Psoas muscle (tissue), 8 donors: ENCODE measurements around the gene PRRT2. TPM values are rescaled to one million over a fixed set of nuclear protein-coding genes. Genes with fewer than 3 reads are reported as not detected.

ENCODE experiments used
- ATAC-seq, 4 donors: fragments of 200-7000 bp; cut with Tn5 transposase; one replicate each; pipeline ENCODE4 v1.9.1; 2020; ENCODE audit warnings: moderate library complexity in 3 of 4, mild to moderate bottlenecking in 2 of 4
- DNase-seq, 2 donors: peaks; one replicate each; pipeline ENCODE4 v3.0.0-alpha.2; 2020
- H3K27ac ChIP-seq: fragments of 200-600 bp; one replicate; pipeline ENCODE4 v1.8.0; 2022
- H3K27me3 ChIP-seq, 3 donors: fragments of 200-600 bp in 1 of 3; one replicate each; pipeline versions ENCODE4 v1.6.1 to v1.8.0; 2013 to 2022; ENCODE audit warnings: low read length in 2 of 3, mild to moderate bottlenecking in 2 of 3, moderate library complexity in 1 of 3; ENCODE audit not compliant: insufficient read depth in 3 of 3
- H3K36me3 ChIP-seq, 2 donors: fragments of 200-600 bp in 1 of 2; one replicate each; pipeline versions ENCODE4 v1.6.1 to v1.8.0; 2013 to 2022; ENCODE audit warnings: low read depth in 1 of 2, mild to moderate bottlenecking in 1 of 2, moderate library complexity in 1 of 2; ENCODE audit not compliant: insufficient read depth in 1 of 2
- H3K4me1 ChIP-seq: fragments of 200-600 bp; one replicate; pipeline ENCODE4 v1.8.0; 2022
- H3K4me3 ChIP-seq: fragments of 200-600 bp; one replicate; pipeline ENCODE4 v1.8.0; 2022; ENCODE audit warnings: mild to moderate bottlenecking
- H3K9me3 ChIP-seq: fragments of 200-600 bp; one replicate; pipeline ENCODE4 v1.8.0; 2022
- whole genome bisulfite sequencing, 3 donors: extraction: QIAGEN DNeasy Blood & Tissue Kit; methylation state at CpG; one replicate each; pipeline versions ENCODE4 v1.1.6 to v1.1.7; 2013; 5-methylcytosine and 5-hydroxymethylcytosine counted together
- intact Hi-C, 2 donors: fragments of 100-400 bp; cut with DNase I; formaldehyde crosslinking; loops; one replicate each; pipeline versions ENCODE4 v1.11.0 to v1.14.2; 2022
- polyA plus RNA-seq, 3 donors: library from polyadenylated mRNA; stranded (reverse); fragments of 200-250 nt; gene quantifications; one replicate each; pipeline ENCODE4 v1.2.3, GENCODE V29; 2013
- total RNA-seq, 4 donors: library from RNA; stranded (reverse); fragmentation: NEBNext Ultra II Directional in 2 of 4; extraction: Animal tissue kit (Norgen Biotek cat#: 25700) in 2 of 4; gene quantifications; one replicate each; pipeline versions ENCODE4 v1.2.1 to v1.2.4, GENCODE V29; 2021 to 2023
- TF ChIP-seq, protein P1 (sequence below): fragments of 200-600 bp; IDR thresholded peaks from one replicate; pipeline ENCODE4 v1.8.0; 2022; ENCODE audit warnings: antibody characterized with exemption
- donor health status: healthy with polysubstance abuse.
- donor health status: DM: no; HTN: no; CAD: no; lungs with moderate emphysema.
- donor health status: Bipolar disorder and iron deficiency.
- donor health status: healthy.
- donor health status: DM: yes; HTN: yes; CAD: no.
- donor health status: DM: no; HTN: no; CAD: no.
- donor health status: DM: no; HTN: no; CAD: no.
- donor health status: DM: yes; HTN: yes; CAD: no.

PRRT2 gene
- total and polyA plus RNA-seq, 7 donors: 0.17 to 1.8 (median 0.44) TPM

DNA sequence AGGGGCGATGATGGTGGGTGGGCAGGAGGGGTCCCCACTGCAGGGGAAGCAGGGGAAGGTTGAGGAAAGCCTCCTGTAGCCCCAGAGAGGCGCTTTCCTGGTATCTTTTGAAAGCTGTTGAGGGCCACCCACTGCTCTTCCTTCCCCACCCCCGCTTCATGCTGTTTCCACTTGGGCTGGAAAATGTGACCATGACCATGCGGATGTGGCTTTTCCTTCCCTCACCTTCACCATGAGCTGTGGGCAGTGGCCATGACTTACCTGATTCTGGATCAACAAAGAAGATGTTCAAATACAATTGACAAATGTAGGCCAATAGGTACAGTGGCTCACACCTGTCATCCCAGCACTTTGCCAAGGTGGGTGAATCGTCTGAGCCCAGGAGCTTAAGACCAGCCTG, 22.1 kb downstream of the PRRT2 start:
- peaks cover 4 to 82% of the 10 kb centered on the region in 2 donors for H3K36me3 ChIP-seq
- DNase-seq (no peak), ATAC-seq (no peak)
- no peak overlapping the region for H3K4me3 ChIP-seq
- H3K27ac ChIP-seq: no peak overlapping the region
- H3K9me3 ChIP-seq: no peaks in the 10 kb centered on the region
- 88 to 91% (median 89%) methylated on average over 5 of the region's 5 CpGs for WGBS, 3 donors
- no peaks in the 10 kb centered on the region for H3K27me3 ChIP-seq
- no peaks in the 10 kb centered on the region for H3K4me1 ChIP-seq
- intact Hi-C loops: no loop called here
- TF ChIP-seq, protein P1, sequence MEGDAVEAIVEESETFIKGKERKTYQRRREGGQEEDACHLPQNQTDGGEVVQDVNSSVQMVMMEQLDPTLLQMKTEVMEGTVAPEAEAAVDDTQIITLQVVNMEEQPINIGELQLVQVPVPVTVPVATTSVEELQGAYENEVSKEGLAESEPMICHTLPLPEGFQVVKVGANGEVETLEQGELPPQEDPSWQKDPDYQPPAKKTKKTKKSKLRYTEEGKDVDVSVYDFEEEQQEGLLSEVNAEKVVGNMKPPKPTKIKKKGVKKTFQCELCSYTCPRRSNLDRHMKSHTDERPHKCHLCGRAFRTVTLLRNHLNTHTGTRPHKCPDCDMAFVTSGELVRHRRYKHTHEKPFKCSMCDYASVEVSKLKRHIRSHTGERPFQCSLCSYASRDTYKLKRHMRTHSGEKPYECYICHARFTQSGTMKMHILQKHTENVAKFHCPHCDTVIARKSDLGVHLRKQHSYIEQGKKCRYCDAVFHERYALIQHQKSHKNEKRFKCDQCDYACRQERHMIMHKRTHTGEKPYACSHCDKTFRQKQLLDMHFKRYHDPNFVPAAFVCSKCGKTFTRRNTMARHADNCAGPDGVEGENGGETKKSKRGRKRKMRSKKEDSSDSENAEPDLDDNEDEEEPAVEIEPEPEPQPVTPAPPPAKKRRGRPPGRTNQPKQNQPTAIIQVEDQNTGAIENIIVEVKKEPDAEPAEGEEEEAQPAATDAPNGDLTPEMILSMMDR: no peak

DNA sequence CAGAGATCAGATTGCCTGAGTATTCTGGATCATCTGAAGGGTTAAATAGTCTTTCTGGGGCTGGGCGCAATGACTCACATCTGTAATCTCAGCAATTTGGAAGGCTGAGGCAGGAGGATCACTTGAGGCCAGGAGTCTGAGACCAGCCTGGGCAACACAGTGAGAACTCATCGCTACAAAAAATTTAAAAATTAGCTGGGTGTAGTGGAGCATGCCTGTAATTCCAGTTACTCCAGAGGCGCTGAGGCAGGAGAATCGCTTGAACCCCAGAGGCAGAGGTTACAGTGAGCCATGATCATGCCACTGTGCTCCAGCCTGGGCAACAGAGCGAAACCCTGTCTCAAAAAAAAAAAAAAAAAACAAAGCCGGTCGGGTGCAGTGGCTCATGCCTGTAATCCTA, 23.9 kb downstream of the PRRT2 start:
- no peaks in the 10 kb centered on the region for H3K4me1 ChIP-seq
- TF ChIP-seq, protein P1: no peak
- peaks cover 4 to 94% of the 10 kb centered on the region in 2 donors for H3K36me3 ChIP-seq
- ATAC-seq (no peak), DNase-seq (no peak)
- intact Hi-C loops: no loop called here
- H3K9me3 ChIP-seq: no peaks in the 10 kb centered on the region
- 83 to 89% (median 86%) methylated on average over 7 of the region's 7 CpGs for WGBS, 3 donors
- no peaks in the 10 kb centered on the region for H3K27me3 ChIP-seq
- H3K27ac ChIP-seq: no peak overlapping the region
- H3K4me3 ChIP-seq: no peak overlapping the region

DNA sequence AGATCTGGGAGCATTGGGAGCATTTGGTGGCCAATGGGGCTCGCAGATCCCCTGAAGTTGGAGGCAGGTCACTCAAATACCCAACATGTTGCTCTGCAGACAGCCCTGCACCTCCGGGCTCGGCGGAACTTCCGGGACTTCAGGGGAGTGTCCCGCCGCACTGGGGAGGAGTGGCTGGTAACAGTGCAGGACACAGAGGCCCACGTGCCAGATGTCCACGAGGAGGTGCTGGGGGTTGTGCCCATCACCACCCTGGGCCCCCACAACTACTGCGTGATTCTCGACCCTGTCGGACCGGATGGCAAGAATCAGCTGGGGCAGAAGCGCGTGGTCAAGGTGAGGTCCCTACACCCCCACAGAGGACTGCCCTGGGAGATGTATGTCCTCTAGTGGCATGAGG, 24.6 kb downstream of the PRRT2 start:
- Histone ChIP-seq H3K27ac (no peak overlapping the region), H3K4me1 (no peaks in the 10 kb centered on the region), H3K27me3 (no peaks in the 10 kb centered on the region), H3K4me3 (no peak overlapping the region), H3K9me3 (no peaks in the 10 kb centered on the region), H3K36me3 (peaks cover 4 to 94% of the 10 kb centered on the region in 2 donors)
- 77 to 83% (median 79%) methylated on average over 15 of the region's 15 CpGs for WGBS, 3 donors
- no peak for ATAC-seq
- TF ChIP-seq, protein P1: no peak
- no peak for DNase-seq
- intact Hi-C loops: no loop called here

DNA sequence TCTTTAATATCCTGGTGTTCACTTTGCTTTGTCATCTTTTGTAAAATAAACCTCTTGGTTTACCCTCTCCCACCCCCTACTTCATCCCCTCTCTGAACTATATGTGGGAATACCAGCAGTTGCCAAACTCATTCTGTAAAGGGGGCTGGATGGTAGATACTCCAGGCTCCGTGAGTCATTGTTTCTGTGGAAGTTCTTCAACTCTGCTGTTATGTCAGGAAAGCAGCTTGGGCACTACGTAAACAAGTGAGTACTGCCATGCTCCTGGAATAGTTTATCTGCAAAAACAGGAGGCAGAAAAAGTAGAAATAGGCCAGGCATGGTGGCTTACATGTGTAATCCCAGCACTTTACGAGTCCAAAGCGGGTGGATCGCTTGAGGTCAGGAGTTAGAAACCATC, 25.8 kb downstream of the PRRT2 start:
- no peak for ATAC-seq
- H3K9me3 ChIP-seq: no peaks in the 10 kb centered on the region
- H3K27ac ChIP-seq: no peak overlapping the region
- 94 to 97% (median 94%) methylated on average over 5 of the region's 5 CpGs for WGBS, 3 donors
- DNase-seq: no peak
- no peaks in the 10 kb centered on the region for H3K4me1 ChIP-seq
- intact Hi-C loops: no loop called here
- H3K36me3 ChIP-seq: peaks cover 4 to 95% of the 10 kb centered on the region in 2 donors
- TF ChIP-seq, protein P1: no peak
- no peaks in the 10 kb centered on the region for H3K27me3 ChIP-seq
- no peak overlapping the region for H3K4me3 ChIP-seq

DNA sequence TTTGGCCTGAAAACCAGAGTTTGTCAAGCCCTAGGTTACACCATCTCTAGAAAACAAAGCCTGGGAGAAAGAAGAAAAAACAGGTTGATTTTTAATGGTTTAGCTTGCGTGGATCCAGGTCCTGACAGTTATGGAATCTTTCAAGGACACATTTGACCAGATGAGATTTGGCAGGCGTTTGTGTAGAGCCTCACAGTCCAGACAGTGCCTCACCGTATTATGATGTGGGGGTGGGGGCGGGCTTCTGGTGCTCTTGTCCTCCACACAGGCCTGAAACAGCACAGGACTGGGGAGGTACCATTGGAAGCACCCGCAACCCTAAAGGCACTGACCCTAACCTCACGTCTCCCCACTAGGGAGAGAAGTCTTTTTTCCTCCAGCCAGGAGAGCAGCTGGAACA, 27.8 kb downstream of the PRRT2 start:
- Histone ChIP-seq H3K36me3 (peaks cover 0 to 88% of the 10 kb centered on the region in 2 donors), H3K4me3 (no peak overlapping the region), H3K27ac (no peak overlapping the region), H3K9me3 (no peaks in the 10 kb centered on the region), H3K4me1 (no peaks in the 10 kb centered on the region), H3K27me3 (no peaks in the 10 kb centered on the region)
- ATAC-seq: no peak
- 83 to 88% (median 87%) methylated on average over 6 of the region's 6 CpGs for WGBS, 3 donors
- DNase-seq: no peak
- intact Hi-C loops: no loop called here
- TF ChIP-seq, protein P1: no peak
